ENCODE results near the gene THADA. TPM values are rescaled to one million over a fixed set of nuclear protein-coding genes. Genes with fewer than 3 reads are reported as not detected.

THADA gene
- total RNA-seq, 1 experiment from 2014 or later: 20.1 TPM

DNA sequence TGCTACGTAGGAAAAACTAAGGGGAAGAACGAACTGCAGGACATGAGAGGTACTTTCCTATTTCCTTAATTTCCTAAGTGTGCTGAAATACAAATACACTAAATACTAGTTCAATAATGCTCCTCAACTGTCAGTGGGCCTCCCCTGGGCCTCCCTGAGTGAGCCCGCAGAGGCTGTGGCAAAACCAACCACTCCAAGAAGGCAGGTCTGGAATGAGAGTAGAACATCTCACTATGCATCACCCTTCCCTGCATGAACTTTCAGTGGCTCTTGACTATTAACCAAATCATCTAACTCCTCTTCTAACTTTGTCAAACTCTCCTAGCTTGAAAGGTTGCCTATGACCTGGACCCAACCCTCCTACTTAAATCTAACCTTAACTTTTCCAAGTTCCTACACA is 84.6 kb downstream of the THADA start:
- H4K5ac ChIP-seq (ENCODE audit: insufficient read length, low read depth, low read length): no peak overlapping the region
- DNase-seq: no peak
- no peak overlapping the region for H3K23ac ChIP-seq (ENCODE audit: insufficient read length, low read depth, low read length)
- no peak overlapping the region for H3K9ac ChIP-seq (ENCODE audit: extremely low read depth, insufficient read length, low read length)
- H3K56ac ChIP-seq (ENCODE audit: insufficient read length, low read depth, low read length): no peak overlapping the region
- H4K91ac ChIP-seq (ENCODE audit: insufficient read length, low read depth, low read length): no peak overlapping the region
- no peak overlapping the region for H3K4me2 ChIP-seq (ENCODE audit: insufficient read depth, insufficient read length, low read length)
- H3K27ac Mint-ChIP-seq: no peak overlapping the region
- no peaks in the 10 kb centered on the region for H3K4me1 ChIP-seq (ENCODE audit: insufficient read depth, low read length)
- no peak overlapping the region for H2AK5ac ChIP-seq (ENCODE audit: insufficient read length, low read length)
- no peak overlapping the region for H3T11ph ChIP-seq (ENCODE audit: low read length)
- 0 out of 4 replicates have a peak, but pooled peaks cover 0 to 1% of the 10 kb centered on the region in 2 experiments for H3K4me1 Mint-ChIP-seq
- TF ChIP-seq, protein P1, sequence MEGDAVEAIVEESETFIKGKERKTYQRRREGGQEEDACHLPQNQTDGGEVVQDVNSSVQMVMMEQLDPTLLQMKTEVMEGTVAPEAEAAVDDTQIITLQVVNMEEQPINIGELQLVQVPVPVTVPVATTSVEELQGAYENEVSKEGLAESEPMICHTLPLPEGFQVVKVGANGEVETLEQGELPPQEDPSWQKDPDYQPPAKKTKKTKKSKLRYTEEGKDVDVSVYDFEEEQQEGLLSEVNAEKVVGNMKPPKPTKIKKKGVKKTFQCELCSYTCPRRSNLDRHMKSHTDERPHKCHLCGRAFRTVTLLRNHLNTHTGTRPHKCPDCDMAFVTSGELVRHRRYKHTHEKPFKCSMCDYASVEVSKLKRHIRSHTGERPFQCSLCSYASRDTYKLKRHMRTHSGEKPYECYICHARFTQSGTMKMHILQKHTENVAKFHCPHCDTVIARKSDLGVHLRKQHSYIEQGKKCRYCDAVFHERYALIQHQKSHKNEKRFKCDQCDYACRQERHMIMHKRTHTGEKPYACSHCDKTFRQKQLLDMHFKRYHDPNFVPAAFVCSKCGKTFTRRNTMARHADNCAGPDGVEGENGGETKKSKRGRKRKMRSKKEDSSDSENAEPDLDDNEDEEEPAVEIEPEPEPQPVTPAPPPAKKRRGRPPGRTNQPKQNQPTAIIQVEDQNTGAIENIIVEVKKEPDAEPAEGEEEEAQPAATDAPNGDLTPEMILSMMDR (conservative IDR thresholded peaks at IDR 0.05): no peak
- no peak overlapping the region for H3K14ac ChIP-seq (ENCODE audit: insufficient read depth, low read length)
- no peak overlapping the region for H2BK20ac ChIP-seq (ENCODE audit: low read depth, low read length, poor library complexity, severe bottlenecking)
- no peaks in the 10 kb centered on the region for H3K79me1 ChIP-seq (ENCODE audit: insufficient read depth, low read depth, low read length, poor library complexity, severe bottlenecking)
- no CpG with 5 or more reads among the region's 3 CpGs for WGBS (ENCODE audit: extremely low coverage, insufficient read length, low lambda C conversion rate)
- H4K8ac ChIP-seq (replicated peaks; ENCODE audit: insufficient read length, low read depth, low read length): no peak overlapping the region
- peaks cover 2 to 8% (median 8%) of the 10 kb centered on the region in 3 experiments; a peak in 5 of 7 replicates for H3K36me3 Mint-ChIP-seq (ENCODE audit: insufficient read depth in 1 of 3, low read depth in 3 of 3)
- no peak overlapping the region for H3K18ac ChIP-seq (ENCODE audit: insufficient read length, low read depth, low read length)
- no peaks in the 10 kb centered on the region for H4K20me1 ChIP-seq (ENCODE audit: control insufficient read depth, insufficient read depth, insufficient read length)
- no peak overlapping the region for H2BK15ac ChIP-seq (ENCODE audit: low read depth, low read length)
- no peak overlapping the region for H2BK5ac ChIP-seq (ENCODE audit: insufficient read length, low read length)
- no peak overlapping the region for H3K4ac ChIP-seq (ENCODE audit: low read depth, low read length)
- no peak overlapping the region for H2BK120ac ChIP-seq (ENCODE audit: low read depth, low read length, poor library complexity, severe bottlenecking)
- H3K9me3 ChIP-seq (ENCODE audit: control insufficient read depth, low read depth, low read length): no peaks in the 10 kb centered on the region
- H3K27me3 ChIP-seq (ENCODE audit: insufficient read depth, low read length): no peaks in the 10 kb centered on the region
- H3K23me2 ChIP-seq (ENCODE audit: insufficient read length, low read depth, low read length, poor library complexity, severe bottlenecking): no peaks in the 10 kb centered on the region
- H2AFZ ChIP-seq (ENCODE audit: low read length): no peak overlapping the region
- H2BK12ac ChIP-seq (ENCODE audit: insufficient read length, low read depth, low read length): no peak overlapping the region
- no peak overlapping the region for H3K27ac ChIP-seq (ENCODE audit: insufficient read length, low read depth, low read length)
- no peak overlapping the region for H3K4me3 Mint-ChIP-seq
- no peaks in the 10 kb centered on the region for H3K9me3 Mint-ChIP-seq
- H3K79me2 ChIP-seq (ENCODE audit: insufficient read depth, low read length): no peaks in the 10 kb centered on the region
- no peaks in the 10 kb centered on the region for H3K27me3 Mint-ChIP-seq (ENCODE audit: low read depth)

All from H9 (cell line).